ENCODE results near the gene KIF6.

DNA sequence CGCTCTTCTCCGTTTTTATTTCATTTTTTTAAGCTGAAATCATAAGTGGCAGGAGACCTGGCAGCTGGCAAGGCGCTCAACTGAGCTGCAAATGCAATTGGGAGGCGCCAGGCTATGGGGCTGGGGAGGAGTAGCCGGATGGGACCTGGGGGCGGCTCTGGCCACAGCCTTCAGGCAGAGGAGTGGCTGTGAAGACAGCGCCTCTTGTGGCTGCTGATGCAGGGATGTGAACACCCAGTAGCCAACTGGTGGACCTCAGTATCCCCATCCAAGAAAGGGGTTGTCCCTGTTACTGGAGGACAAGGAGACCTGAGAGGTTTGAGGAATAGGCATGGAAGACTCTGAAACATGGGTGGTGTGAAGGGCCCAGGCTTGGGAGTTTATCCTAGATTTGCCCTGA, 423.6 kb downstream of the KIF6 start:
- TF ChIP-seq, protein P1, sequence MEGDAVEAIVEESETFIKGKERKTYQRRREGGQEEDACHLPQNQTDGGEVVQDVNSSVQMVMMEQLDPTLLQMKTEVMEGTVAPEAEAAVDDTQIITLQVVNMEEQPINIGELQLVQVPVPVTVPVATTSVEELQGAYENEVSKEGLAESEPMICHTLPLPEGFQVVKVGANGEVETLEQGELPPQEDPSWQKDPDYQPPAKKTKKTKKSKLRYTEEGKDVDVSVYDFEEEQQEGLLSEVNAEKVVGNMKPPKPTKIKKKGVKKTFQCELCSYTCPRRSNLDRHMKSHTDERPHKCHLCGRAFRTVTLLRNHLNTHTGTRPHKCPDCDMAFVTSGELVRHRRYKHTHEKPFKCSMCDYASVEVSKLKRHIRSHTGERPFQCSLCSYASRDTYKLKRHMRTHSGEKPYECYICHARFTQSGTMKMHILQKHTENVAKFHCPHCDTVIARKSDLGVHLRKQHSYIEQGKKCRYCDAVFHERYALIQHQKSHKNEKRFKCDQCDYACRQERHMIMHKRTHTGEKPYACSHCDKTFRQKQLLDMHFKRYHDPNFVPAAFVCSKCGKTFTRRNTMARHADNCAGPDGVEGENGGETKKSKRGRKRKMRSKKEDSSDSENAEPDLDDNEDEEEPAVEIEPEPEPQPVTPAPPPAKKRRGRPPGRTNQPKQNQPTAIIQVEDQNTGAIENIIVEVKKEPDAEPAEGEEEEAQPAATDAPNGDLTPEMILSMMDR (IDR thresholded peaks at IDR 0.05): no peak
- TF ChIP-seq POLR2AphosphoS5 (IDR thresholded peaks at IDR 0.05): no peak

Measured in gastroesophageal sphincter (tissue), 3 donors.